Measurements from ENCODE around the gene UNC79. TPM values are rescaled to one million over a fixed set of nuclear protein-coding genes. Genes with fewer than 3 reads are reported as not detected.

UNC79 gene
- polyA plus RNA-seq, 3 donors = 0.01 to 0.02 TPM; not detected in 1

- peaks cover 0 to 6% (median 5%) of the 10 kb centered on the region in 3 donors for H3K27me3 Mint-ChIP-seq (ENCODE audit: low read depth in 3 of 3)
- no peak overlapping the region for H3K4me2 ChIP-seq (replicated peaks; ENCODE audit: extremely low read depth, low read length, poor library complexity, severe bottlenecking)
- H3K36me3 ChIP-seq (replicated peaks in 1 of 2; ENCODE audit: control insufficient read depth in 1 of 2, insufficient read depth in 2 of 2, low read length in 2 of 2) = no peaks in the 10 kb centered on the region
- H4K20me1 ChIP-seq (ENCODE audit: insufficient read depth, low read length) = no peaks in the 10 kb centered on the region
- WGBS (ENCODE audit: insufficient coverage) = 97% methylated on average over 25 of the region's 26 CpGs
- H3K4me1 ChIP-seq (ENCODE audit: control insufficient read depth in 1 of 2, insufficient read depth in 2 of 2, low read length in 2 of 2) = no peaks in the 10 kb centered on the region
- no peak for TF ChIP-seq CTCF (IDR thresholded peaks at IDR 0.05)
- no peak overlapping the region for H3K4me3 Mint-ChIP-seq
- intact Hi-C loops (cut with micrococcal nuclease) = no loop called here
- no peaks in the 10 kb centered on the region for H3K27me3 ChIP-seq (ENCODE audit: control insufficient read depth in 2 of 2, insufficient read depth in 2 of 2, low read length in 2 of 2)
- no peak overlapping the region for H3K4me3 ChIP-seq (replicated peaks in 1 of 3; ENCODE audit: low read depth in 2 of 3, low read length in 3 of 3)
- H2AFZ ChIP-seq (ENCODE audit: insufficient read depth, low read depth, low read length, poor library complexity, severe bottlenecking) = no peak overlapping the region
- peaks cover 0 to 2% (median 0%) of the 10 kb centered on the region in 7 donors for H3K9me3 Mint-ChIP-seq
- H3K36me3 Mint-ChIP-seq = no peaks in the 10 kb centered on the region
- H3K27ac ChIP-seq (ENCODE audit: low read depth in 1 of 2, low read length in 2 of 2) = no peak overlapping the region
- H3K79me2 ChIP-seq (ENCODE audit: insufficient read depth, low read length) = no peaks in the 10 kb centered on the region
- DNase-seq = no peak
- no peaks in the 10 kb centered on the region for H3K9me3 ChIP-seq (replicated peaks in 1 of 2; ENCODE audit: control insufficient read depth in 1 of 2, insufficient read depth in 1 of 2, low read length in 2 of 2)
- H3K27ac Mint-ChIP-seq = no peak overlapping the region
- H3K9ac ChIP-seq (ENCODE audit: insufficient read depth, low read length, poor library complexity, severe bottlenecking) = no peak overlapping the region
- H3K4me1 Mint-ChIP-seq = no peaks in the 10 kb centered on the region
Measured at GRCh38 chr14:93743270-93744060, 312.7 kb downstream of the UNC79 start.

GRCh38 chr14:93744176-93744575 lies 313.4 kb downstream of the UNC79 start:
- DNase-seq = no peak
- Histone ChIP-seq H3K4me3 (replicated peaks in 1 of 3; ENCODE audit: low read depth in 2 of 3, low read length in 3 of 3) (no peak overlapping the region), H3K4me1 (ENCODE audit: control insufficient read depth in 1 of 2, insufficient read depth in 2 of 2, low read length in 2 of 2) (no peaks in the 10 kb centered on the region), H3K79me2 (ENCODE audit: insufficient read depth, low read length) (no peaks in the 10 kb centered on the region), H3K36me3 (replicated peaks in 1 of 2; ENCODE audit: control insufficient read depth in 1 of 2, insufficient read depth in 2 of 2, low read length in 2 of 2) (no peaks in the 10 kb centered on the region), H2AFZ (ENCODE audit: insufficient read depth, low read depth, low read length, poor library complexity, severe bottlenecking) (no peak overlapping the region), H4K20me1 (ENCODE audit: insufficient read depth, low read length) (no peaks in the 10 kb centered on the region), H3K4me2 (replicated peaks; ENCODE audit: extremely low read depth, low read length, poor library complexity, severe bottlenecking) (no peak overlapping the region), H3K27me3 (ENCODE audit: control insufficient read depth in 2 of 2, insufficient read depth in 2 of 2, low read length in 2 of 2) (no peaks in the 10 kb centered on the region), H3K27ac (ENCODE audit: low read depth in 1 of 2, low read length in 2 of 2) (no peak overlapping the region), H3K9ac (ENCODE audit: insufficient read depth, low read length, poor library complexity, severe bottlenecking) (no peak overlapping the region), H3K9me3 (replicated peaks in 1 of 2; ENCODE audit: control insufficient read depth in 1 of 2, insufficient read depth in 1 of 2, low read length in 2 of 2) (no peaks in the 10 kb centered on the region)
- H3K9me3 Mint-ChIP-seq = peaks cover 0 to 2% (median 0%) of the 10 kb centered on the region in 7 donors
- no peak overlapping the region for H3K27ac Mint-ChIP-seq
- H3K4me1 Mint-ChIP-seq = no peaks in the 10 kb centered on the region
- 92% methylated on average over 7 of the region's 14 CpGs for WGBS (ENCODE audit: insufficient coverage)
- no peak for TF ChIP-seq CTCF (IDR thresholded peaks at IDR 0.05)
- no peaks in the 10 kb centered on the region for H3K36me3 Mint-ChIP-seq
- intact Hi-C loops (cut with micrococcal nuclease) = no loop called here
- H3K4me3 Mint-ChIP-seq = no peak overlapping the region
- peaks cover 0 to 8% (median 5%) of the 10 kb centered on the region in 3 donors for H3K27me3 Mint-ChIP-seq (ENCODE audit: low read depth in 3 of 3)

Data from CD14-positive monocyte (primary cell).